GM23338 (cell line): ENCODE measurements around the gene RPIA.

Experiments used
- CREB1 ChIP-seq: fragments of 250-450 bp; sonication (Bioruptor Pico); IDR thresholded peaks from 2 replicates; pipeline ENCODE4 v1.5.0; 2020; ENCODE audit warnings: low read depth, mild to moderate bottlenecking, moderate library complexity
- CTCF ChIP-seq, 2 experiments: fragments of 200-600 bp in 1 of 2; sonication (generic) in 1 of 2; conservative IDR thresholded peaks; 2 replicates each; pipeline versions ENCODE4 v1.5.1 to v1.6.1; 2016 to 2017; ENCODE audit warnings: antibody characterized with exemption in 2 of 2, low read depth in 2 of 2, mild to moderate bottlenecking in 2 of 2, moderate library complexity in 1 of 2
- EZH2 ChIP-seq: fragments of 200-600 bp; sonication (generic); IDR thresholded peaks from one replicate; pipeline ENCODE4 v1.8.0; 2017; ENCODE audit warnings: antibody characterized with exemption, mild to moderate bottlenecking, low read depth; ENCODE audit not compliant: unreplicated experiment
- EZH2phosphoT487 ChIP-seq: fragments of 200-600 bp; sonication (generic); IDR thresholded peaks from one replicate; pipeline ENCODE4 v1.8.1; 2018; ENCODE audit warnings: antibody characterized with exemption; ENCODE audit not compliant: unreplicated experiment
- POLR2AphosphoS5 ChIP-seq: IDR thresholded peaks from 2 replicates; pipeline ENCODE4 v1.6.1; 2016; ENCODE audit warnings: antibody characterized with exemption, low read depth
- REST ChIP-seq: IDR thresholded peaks from one replicate; pipeline ENCODE4 v1.6.1; 2018; ENCODE audit warnings: antibody characterized with exemption; ENCODE audit not compliant: unreplicated experiment
- ZNF114 ChIP-seq: fragments of 250-450 bp; sonication (Bioruptor Pico); IDR thresholded peaks from 2 replicates; pipeline ENCODE4 v1.5.0; 2020; ENCODE audit warnings: mild to moderate bottlenecking, moderate library complexity

- no peak for TF ChIP-seq CTCF (conservative IDR thresholded peaks at IDR 0.05; ENCODE audit: low read depth in 2 of 2)
- no peak for TF ChIP-seq POLR2AphosphoS5
- no peak for TF ChIP-seq EZH2
- TF ChIP-seq EZH2phosphoT487: no peak
- TF ChIP-seq CREB1: no peak
- no peak for TF ChIP-seq ZNF114 (CRISPR knock-in tag)
- no peak for TF ChIP-seq REST
Observed at GRCh38 chr2:88692187-88692586, 714 bp downstream of the RPIA start.
